Measurements from ENCODE around the gene MYH10.

DNA sequence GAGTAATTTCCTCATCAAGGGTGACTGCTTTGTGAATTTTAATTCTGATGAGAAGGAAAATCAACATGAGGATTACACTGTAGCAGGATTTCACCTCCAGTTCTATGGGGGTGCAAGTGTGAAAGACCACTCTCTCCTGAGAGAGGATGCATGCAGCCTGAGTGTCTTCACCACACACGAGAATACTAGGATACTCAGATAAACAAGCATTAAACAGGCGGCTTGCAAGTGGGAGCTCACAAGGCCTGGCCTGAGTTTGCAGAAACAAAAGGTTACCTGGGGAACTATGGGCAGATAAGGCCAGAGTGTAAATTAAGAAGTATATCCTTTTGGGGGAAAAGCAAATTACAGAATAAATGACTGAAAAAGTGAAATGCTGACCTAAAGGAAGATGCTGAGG is 46.6 kb downstream of the MYH10 start:
- TF ChIP-seq EZH2 (IDR thresholded peaks at IDR 0.05) (no peak), POLR2AphosphoS5 (IDR thresholded peaks at IDR 0.05; ENCODE audit: borderline replicate concordance, low read depth, low read length) (no peak), FOXP2 (optimal IDR thresholded peaks at IDR 0.05; ENCODE audit: control extremely low read depth, extremely low read length, insufficient read depth) (no peak)
